HepG2 (cell line): ENCODE data around the gene WDR20. TPM values are rescaled to one million over a fixed set of nuclear protein-coding genes. Genes with fewer than 3 reads are reported as not detected.

Source experiments
- ATAC-seq: fragments of 200-7000 bp; cut with Tn5 transposase; 3 replicates; pipeline ENCODE4 v1.9.1; 2020; ENCODE audit warnings: mild to moderate bottlenecking, moderate library complexity
- BruUV-seq: library from RNA; stranded (reverse); fragments of 400-500 nt; replicated peaks from 2 replicates; lab custom pipeline; 2021; lab: Mats Ljungman, UMichigan
- CTCF ChIA-PET: fragments of 300-600 bp; formaldehyde crosslinking; extraction: SDS; loops from one replicate; lab custom pipeline; 2021; ENCODE audit warnings: low total read pairs, inconsistent platforms, low intra/inter-chr PET ratio; lab: Yijun Ruan, JAX
- POLR2A ChIA-PET: fragments of 350-600 bp; sonication (Branson Sonifier 250); formaldehyde crosslinking; loops from one replicate; lab custom pipeline; 2020; ENCODE audit warnings: antibody characterized with exemption, inconsistent platforms; lab: Yijun Ruan, JAX
- DNase-seq: peaks from one replicate; pipeline ENCODE4 v3.0.0-alpha.2; 2015; ENCODE audit warnings: low spot score
- FAIRE-seq: peaks from 3 replicates; lab custom pipeline; 2011; peaks lifted over from hg19 to GRCh38; lab: Jason Lieb, UNC
- H2AFZ ChIP-seq: one replicate; pipeline ENCODE4 v1.6.1; 2011; ENCODE audit warnings: low read length, inconsistent platforms
- H3K27ac ChIP-seq: fragments of 300-600 bp; 3 replicates; pipeline ENCODE4 v1.8.0; 2011; ENCODE audit warnings: mixed run types, mild to moderate bottlenecking, mixed read lengths, low read length, inconsistent platforms; ENCODE audit not compliant: insufficient read depth; ENCODE audit errors: extremely low read length
- H3K27me3 ChIP-seq, 2 experiments: fragments of 200-600 bp in 1 of 2; 2 replicates in 1 of 2; 3 replicates in 1 of 2; pipeline versions ENCODE4 v1.6.0 to v1.8.0; 2011; ENCODE audit warnings: low read length in 2 of 2, mild to moderate bottlenecking in 2 of 2, moderate library complexity in 2 of 2, inconsistent platforms in 1 of 2; ENCODE audit not compliant: insufficient read depth in 2 of 2, control insufficient read depth in 1 of 2
- H3K36me3 ChIP-seq, 2 experiments: fragments of 200-600 bp in 1 of 2; replicated peaks in 1 of 2; 2 replicates in 1 of 2; 3 replicates in 1 of 2; pipeline versions ENCODE4 v1.5.1 to v1.8.0; 2011; ENCODE audit warnings: low read length in 2 of 2, inconsistent platforms in 1 of 2; ENCODE audit not compliant: insufficient read depth in 2 of 2, control insufficient read depth in 1 of 2
- H3K4me1 ChIP-seq: 2 replicates; pipeline ENCODE4 v1.5.1; 2012; ENCODE audit warnings: low read length, inconsistent platforms; ENCODE audit not compliant: insufficient read depth
- H3K4me2 ChIP-seq: 2 replicates; pipeline ENCODE4 v1.6.0; 2011; ENCODE audit warnings: low read depth, low read length, inconsistent platforms
- H3K4me3 ChIP-seq, 3 experiments: fragments of 200-600 bp in 1 of 3; sonication (generic), shearing (Covaris generic) in 1 of 3; replicated peaks in 1 of 3; 2 replicates each; pipeline ENCODE4 v1.5.1; 2011 to 2016; ENCODE audit warnings: low read length in 3 of 3, inconsistent platforms in 2 of 3, low read depth in 2 of 3, mild to moderate bottlenecking in 2 of 3, control low read depth in 1 of 3, mixed read lengths in 1 of 3; ENCODE audit not compliant: insufficient read depth in 1 of 3
- H3K79me2 ChIP-seq: one replicate; pipeline ENCODE4 v1.6.1; 2011; ENCODE audit warnings: low read length, inconsistent platforms; ENCODE audit not compliant: insufficient read depth
- H3K9ac ChIP-seq: 2 replicates; pipeline ENCODE4 v1.6.0; 2011; ENCODE audit warnings: mild to moderate bottlenecking, low read depth, low read length, inconsistent platforms; ENCODE audit not compliant: insufficient read depth
- H3K9me3 ChIP-seq: 2 replicates; pipeline ENCODE4 v1.5.1; 2012; ENCODE audit warnings: mild to moderate bottlenecking, low read length
- H4K20me1 ChIP-seq: 2 replicates; pipeline ENCODE4 v1.6.0; 2011; ENCODE audit warnings: inconsistent platforms, mild to moderate bottlenecking, low read length, moderate library complexity; ENCODE audit not compliant: insufficient read depth
- ELF1 ChIP-seq: sonication (generic); formaldehyde crosslinking; IDR thresholded peaks from 2 replicates; pipeline ENCODE4 v1.4.0; 2020; ENCODE audit warnings: missing genetic modification reagents
- HDAC2 ChIP-seq: sonication (generic); formaldehyde crosslinking; IDR thresholded peaks from 2 replicates; pipeline ENCODE4 v1.4.0; 2020; ENCODE audit warnings: missing genetic modification reagents
- IKZF1 ChIP-seq: fragments of 450-650 bp; IDR thresholded peaks from 2 replicates; pipeline ENCODE4 v1.7.1; 2016
- MBD4 ChIP-seq: IDR thresholded peaks from 2 replicates; pipeline ENCODE4 v1.6.1; 2012; ENCODE audit warnings: low read length, inconsistent platforms, borderline replicate concordance
- MXD3 ChIP-seq: IDR thresholded peaks from 2 replicates; pipeline ENCODE4 v1.6.1; 2016; ENCODE audit warnings: mild to moderate bottlenecking, missing biosample characterization, missing genetic modification reagents
- NR3C1 ChIP-seq: sonication (generic); formaldehyde crosslinking; IDR thresholded peaks from 2 replicates; pipeline ENCODE4 v1.4.0; 2020; ENCODE audit warnings: missing genetic modification reagents
- PHF5A ChIP-seq: IDR thresholded peaks from one replicate; pipeline ENCODE4 v1.6.1; 2018; ENCODE audit warnings: low read depth, missing genetic modification reagents; ENCODE audit not compliant: unreplicated experiment
- RFX1 ChIP-seq: fragments of 450-650 bp; IDR thresholded peaks from 2 replicates; pipeline ENCODE4 v1.6.1; 2017
- RFXANK ChIP-seq: IDR thresholded peaks from 2 replicates; pipeline ENCODE4 v1.6.1; 2016
- SETDB1 ChIP-seq: sonication (generic); formaldehyde crosslinking; IDR thresholded peaks from 2 replicates; pipeline ENCODE4 v1.5.1; 2020; ENCODE audit warnings: missing genetic modification reagents, mild to moderate bottlenecking, borderline replicate concordance
- SRF ChIP-seq: IDR thresholded peaks from 2 replicates; pipeline ENCODE4 v1.6.1; 2011; ENCODE audit warnings: mild to moderate bottlenecking, low read depth, low read length, moderate library complexity
- THAP8 ChIP-seq: sonication (generic); formaldehyde crosslinking; IDR thresholded peaks from 2 replicates; pipeline ENCODE4 v1.5.1; 2020; ENCODE audit warnings: missing genetic modification reagents, mild to moderate bottlenecking, borderline replicate concordance
- ZNF205 ChIP-seq: IDR thresholded peaks from 2 replicates; pipeline ENCODE4 v1.6.1; 2018; ENCODE audit warnings: missing biosample characterization, missing genetic modification reagents
- ZNF224 ChIP-seq: sonication (generic); formaldehyde crosslinking; IDR thresholded peaks from 2 replicates; pipeline ENCODE4 v1.5.0; 2020; ENCODE audit warnings: mild to moderate bottlenecking, missing genetic modification reagents
- WGBS: methylation state at CpG from one replicate; pipeline ENCODE4 v1.1.6; 2017; ENCODE audit warnings: low lambda C conversion rate; 5-methylcytosine and 5-hydroxymethylcytosine counted together
- in situ Hi-C: cut with HindIII; loops from 2 replicates; pipeline ENCODE4 v1.10.0; 2017; ENCODE audit warnings: low pct_unique_long_range_greater_than_20kb; ENCODE audit not compliant: extremely low pct_ligation_motif_present
- intact Hi-C: fragments of 100-400 bp; cut with micrococcal nuclease; formaldehyde crosslinking; loops from one replicate; pipeline ENCODE4 v1.10.0; 2022; ENCODE audit not compliant: unreplicated experiment
- polyA plus RNA-seq, 8 experiments: library from polyadenylated mRNA; depleted of rRNA in 3 of 8; stranded (reverse) in 7 of 8; unstranded in 1 of 8; fragments of >200 nt; fragmentation: Illumina TruSeq in 4 of 8; extraction: Trizol in 4 of 8; gene quantifications; 2 replicates each; pipeline versions ENCODE4 v1.2.1 to v1.2.3, GENCODE V29; 2011 to 2016; ENCODE audit warnings: low read depth in 4 of 8, missing spikeins in 1 of 8, mixed read lengths in 1 of 8; ENCODE audit not compliant: insufficient read depth in 1 of 8
- total RNA-seq, 5 experiments: library from RNA; depleted of rRNA; stranded (reverse); fragments of >200 nt; fragmentation: Illumina TruSeq; extraction: Trizol; gene quantifications; 2 replicates each; pipeline ENCODE4 v1.2.3, GENCODE V29; 2016; ENCODE audit warnings: low read depth in 1 of 5

Gene WDR20
- total and polyA plus RNA-seq, 2 of the 13 experiments (the other 11 are each of a cell fraction or from before 2014, with no cell fraction given) = 10.4 to 23.2 TPM

- Histone ChIP-seq H3K4me1 (peaks cover 8% of the 10 kb centered on the region), H2AFZ (no peak overlapping the region), H3K9me3 (no peaks in the 10 kb centered on the region), H3K27ac (no peak overlapping the region), H3K4me3 (no peak overlapping the region), H3K36me3 (no peaks in the 10 kb centered on the region), H3K27me3 (no peaks in the 10 kb centered on the region), H4K20me1 (no peaks in the 10 kb centered on the region), H3K9ac (no peak overlapping the region), H3K79me2 (no peaks in the 10 kb centered on the region), H3K4me2 (no peak overlapping the region)
- 97% methylated on average over 15 of the region's 15 CpGs for WGBS
- no peak for FAIRE-seq
- in situ Hi-C loops (no loop called here), intact Hi-C loops (no loop called here)
- no TSS peak for BruUV-seq
- POLR2A ChIA-PET = no interaction called here
- ATAC-seq = no peak
- no peak for DNase-seq
- no peak for TF ChIP-seq NR3C1 (CRISPR knock-in tag)
- no peak for TF ChIP-seq ZNF224 (CRISPR knock-in tag)
- TF ChIP-seq SETDB1 (CRISPR knock-in tag) = no peak
- no peak for TF ChIP-seq THAP8 (CRISPR knock-in tag)
- CTCF ChIA-PET = no interaction called here
Observed at GRCh38 chr14:102250636-102251035, 110.9 kb downstream of the WDR20 start.

- no peaks in the 10 kb centered on the region for H4K20me1 ChIP-seq
- TF ChIP-seq ELF1 (CRISPR knock-in tag) (no peak), PHF5A (no peak), HDAC2 (CRISPR knock-in tag) (no peak), RFX1 (no peak), SRF (no peak), RFXANK (CRISPR knock-in tag) (no peak), MBD4 (no peak), ZNF205 (CRISPR knock-in tag) (no peak), IKZF1 (no peak), MXD3 (CRISPR knock-in tag) (no peak)
- TF ChIP-seq, all 625 proteins: peak for 0
- CTCF ChIA-PET = no interaction called here
- Histone ChIP-seq H3K4me3 (no peak overlapping the region), H3K9ac (no peak overlapping the region), H3K4me2 (no peak overlapping the region), H3K79me2 (no peaks in the 10 kb centered on the region), H3K27ac (no peak overlapping the region), H2AFZ (no peak overlapping the region), H3K27me3 (no peaks in the 10 kb centered on the region), H3K9me3 (no peaks in the 10 kb centered on the region), H3K4me1 (peaks cover 8% of the 10 kb centered on the region), H3K36me3 (no peaks in the 10 kb centered on the region)
- FAIRE-seq (no peak), ATAC-seq (no peak), DNase-seq (no peak)
- intact Hi-C loops = no loop called here
- POLR2A ChIA-PET = no interaction called here
- no TSS peak for BruUV-seq
- in situ Hi-C loops = no loop called here
- WGBS = 94% methylated on average over 7 of the region's 8 CpGs
Observed at GRCh38 chr14:102251161-102251560, 111.5 kb downstream of the WDR20 start.
